GM23338 (cell line): Measurements from ENCODE around the gene OR10D3. TPM values are rescaled to one million over a fixed set of nuclear protein-coding genes. Genes with fewer than 3 reads are reported as not detected.

ENCODE experiments used
- ATAC-seq: fragments of 200-7000 bp; cut with Tn5 transposase; 3 replicates; pipeline ENCODE4 v1.9.1; 2020
- DNase-seq: peaks from one replicate; pipeline ENCODE4 v3.0.0-alpha.2; 2015; ENCODE audit warnings: low spot score
- H2AFZ ChIP-seq: fragments of 200-600 bp; sonication (generic); 2 replicates; pipeline ENCODE4 v1.8.0; 2016; ENCODE audit warnings: antibody characterized with exemption, mild to moderate bottlenecking, moderate library complexity
- H3F3A ChIP-seq: fragments of 200-600 bp; sonication (generic); replicated peaks from 2 replicates; pipeline ENCODE4 v1.8.0; 2017; ENCODE audit warnings: antibody characterized with exemption, mixed run types, low read depth
- H3K27ac ChIP-seq: fragments of 200-600 bp; sonication (generic); 2 replicates; pipeline ENCODE4 v1.6.1; 2016; ENCODE audit warnings: low read depth
- H3K27me3 ChIP-seq: fragments of 200-600 bp; sonication (generic); 2 replicates; pipeline ENCODE4 v1.8.0; 2016; ENCODE audit warnings: mild to moderate bottlenecking, mixed run types, moderate library complexity; ENCODE audit not compliant: insufficient read depth
- H3K36me3 ChIP-seq: fragments of 200-600 bp; sonication (generic); 2 replicates; pipeline ENCODE4 v1.8.0; 2016; ENCODE audit warnings: mild to moderate bottlenecking; ENCODE audit not compliant: insufficient read depth
- H3K4me1 ChIP-seq: fragments of 200-600 bp; sonication (generic); 2 replicates; pipeline ENCODE4 v1.8.0; 2016; ENCODE audit warnings: mild to moderate bottlenecking, moderate library complexity; ENCODE audit not compliant: insufficient read depth
- H3K4me2 ChIP-seq: fragments of 200-600 bp; sonication (generic); 2 replicates; pipeline ENCODE4 v1.7.1; 2017; ENCODE audit warnings: mixed run types
- H3K4me3 ChIP-seq: fragments of 200-600 bp; sonication (generic); 2 replicates; pipeline ENCODE4 v1.6.1; 2016; ENCODE audit warnings: mixed run types
- H3K79me2 ChIP-seq: fragments of 200-600 bp; sonication (generic); replicated peaks from 2 replicates; pipeline ENCODE4 v1.8.0; 2017; ENCODE audit warnings: mild to moderate bottlenecking; ENCODE audit not compliant: insufficient read depth
- H3K9me2 ChIP-seq: fragments of 200-600 bp; sonication (generic); 2 replicates; pipeline ENCODE4 v1.8.0; 2017; ENCODE audit not compliant: insufficient read depth
- H4K20me1 ChIP-seq: fragments of 200-600 bp; sonication (generic); replicated peaks from 2 replicates; pipeline ENCODE4 v1.8.0; 2017; ENCODE audit warnings: mild to moderate bottlenecking; ENCODE audit not compliant: insufficient read depth
- H3K27ac Mint-ChIP-seq: 2 replicates; pipeline ENCODE4 v1.8.0; 2020; ENCODE audit warnings: inconsistent platforms, mild to moderate bottlenecking, moderate library complexity, mixed read lengths
- H3K27me3 Mint-ChIP-seq: 3 replicates; pipeline ENCODE4 v1.8.0; 2022; ENCODE audit warnings: low read depth, mild to moderate bottlenecking, moderate library complexity, mixed read lengths, inconsistent platforms; ENCODE audit not compliant: insufficient read depth, poor library complexity
- H3K36me3 Mint-ChIP-seq: 3 replicates; pipeline ENCODE4 v1.8.0; 2021; ENCODE audit warnings: low read depth, mild to moderate bottlenecking, inconsistent platforms, moderate library complexity, mixed read lengths
- H3K4me1 Mint-ChIP-seq: 3 replicates; pipeline ENCODE4 v1.8.0; 2020; ENCODE audit warnings: mild to moderate bottlenecking, inconsistent platforms, mixed read lengths
- H3K4me3 Mint-ChIP-seq: 3 replicates; pipeline ENCODE4 v1.8.0; 2021; ENCODE audit warnings: moderate library complexity, mild to moderate bottlenecking, inconsistent platforms, mixed read lengths
- H3K9me3 Mint-ChIP-seq: 3 replicates; pipeline ENCODE4 v1.8.0; 2020; ENCODE audit warnings: moderate library complexity, mild to moderate bottlenecking, inconsistent platforms, mixed read lengths
- CREB1 ChIP-seq: fragments of 250-450 bp; sonication (Bioruptor Pico); IDR thresholded peaks from 2 replicates; pipeline ENCODE4 v1.5.0; 2020; ENCODE audit warnings: low read depth, mild to moderate bottlenecking, moderate library complexity
- ETS1 ChIP-seq: IDR thresholded peaks from 2 replicates; pipeline ENCODE4 v1.6.1; 2016; ENCODE audit warnings: antibody characterized with exemption
- EZH2 ChIP-seq: fragments of 200-600 bp; sonication (generic); IDR thresholded peaks from one replicate; pipeline ENCODE4 v1.8.0; 2017; ENCODE audit warnings: antibody characterized with exemption, mild to moderate bottlenecking, low read depth; ENCODE audit not compliant: unreplicated experiment
- EZH2phosphoT487 ChIP-seq: fragments of 200-600 bp; sonication (generic); IDR thresholded peaks from one replicate; pipeline ENCODE4 v1.8.1; 2018; ENCODE audit warnings: antibody characterized with exemption; ENCODE audit not compliant: unreplicated experiment
- JUNB ChIP-seq: IDR thresholded peaks from one replicate; pipeline ENCODE4 v1.6.1; 2016; ENCODE audit warnings: antibody characterized with exemption; ENCODE audit not compliant: unreplicated experiment
- NANOG ChIP-seq: IDR thresholded peaks from 2 replicates; pipeline ENCODE4 v1.6.1; 2016; ENCODE audit warnings: antibody characterized with exemption, borderline replicate concordance
- POLR2AphosphoS5 ChIP-seq: IDR thresholded peaks from 2 replicates; pipeline ENCODE4 v1.6.1; 2016; ENCODE audit warnings: antibody characterized with exemption, low read depth
- REST ChIP-seq: IDR thresholded peaks from one replicate; pipeline ENCODE4 v1.6.1; 2018; ENCODE audit warnings: antibody characterized with exemption; ENCODE audit not compliant: unreplicated experiment
- STAT1 ChIP-seq: IDR thresholded peaks from one replicate; pipeline ENCODE4 v1.6.1; 2016; ENCODE audit warnings: antibody characterized with exemption; ENCODE audit not compliant: unreplicated experiment
- ZNF114 ChIP-seq: fragments of 250-450 bp; sonication (Bioruptor Pico); IDR thresholded peaks from 2 replicates; pipeline ENCODE4 v1.5.0; 2020; ENCODE audit warnings: mild to moderate bottlenecking, moderate library complexity
- ZNF331 ChIP-seq: fragments of 250-450 bp; sonication (Bioruptor Pico); IDR thresholded peaks from 2 replicates; pipeline ENCODE4 v1.5.0; 2020; ENCODE audit warnings: low read depth, mild to moderate bottlenecking, moderate library complexity
- long read RNA-seq: library from polyadenylated mRNA; unstranded; transcript quantifications from one replicate; pipeline ENCODE4 v2.0.0, GENCODE V29; 2020; ENCODE audit not compliant: unreplicated experiment
- polyA plus RNA-seq: library from polyadenylated mRNA; unstranded; fragments of >200 nt; fragmentation: Nextera tagmentation; extraction: Ambion mirVana; gene quantifications from 2 replicates; pipeline ENCODE4 v1.2.1, GENCODE V29; 2016
- total RNA-seq: library from RNA; depleted of rRNA; stranded (reverse); fragments of >200 nt; shearing (Covaris generic); gene quantifications from 2 replicates; pipeline ENCODE4 v1.2.3, GENCODE V29; 2014; rRNA removed
- TF ChIP-seq, protein P1 (sequence below): fragments of 250-450 bp; sonication (Bioruptor Pico); IDR thresholded peaks from 2 replicates; pipeline ENCODE4 v1.5.0; 2020; ENCODE audit warnings: mild to moderate bottlenecking, moderate library complexity
- TF ChIP-seq, protein P2 (sequence below), 2 experiments: fragments of 200-600 bp in 1 of 2; sonication (generic) in 1 of 2; conservative IDR thresholded peaks; 2 replicates each; pipeline versions ENCODE4 v1.5.1 to v1.6.1; 2016 to 2017; ENCODE audit warnings: antibody characterized with exemption in 2 of 2, low read depth in 2 of 2, mild to moderate bottlenecking in 2 of 2, moderate library complexity in 1 of 2

Gene OR10D3, protein sequence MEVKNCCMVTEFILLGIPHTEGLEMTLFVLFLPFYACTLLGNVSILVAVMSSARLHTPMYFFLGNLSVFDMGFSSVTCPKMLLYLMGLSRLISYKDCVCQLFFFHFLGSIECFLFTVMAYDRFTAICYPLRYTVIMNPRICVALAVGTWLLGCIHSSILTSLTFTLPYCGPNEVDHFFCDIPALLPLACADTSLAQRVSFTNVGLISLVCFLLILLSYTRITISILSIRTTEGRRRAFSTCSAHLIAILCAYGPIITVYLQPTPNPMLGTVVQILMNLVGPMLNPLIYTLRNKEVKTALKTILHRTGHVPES
- total RNA-seq (not detected in 2 replicates), polyA plus RNA-seq (not detected in 2 replicates)
- long read RNA-seq: 0 reads

- TF ChIP-seq, protein P1, sequence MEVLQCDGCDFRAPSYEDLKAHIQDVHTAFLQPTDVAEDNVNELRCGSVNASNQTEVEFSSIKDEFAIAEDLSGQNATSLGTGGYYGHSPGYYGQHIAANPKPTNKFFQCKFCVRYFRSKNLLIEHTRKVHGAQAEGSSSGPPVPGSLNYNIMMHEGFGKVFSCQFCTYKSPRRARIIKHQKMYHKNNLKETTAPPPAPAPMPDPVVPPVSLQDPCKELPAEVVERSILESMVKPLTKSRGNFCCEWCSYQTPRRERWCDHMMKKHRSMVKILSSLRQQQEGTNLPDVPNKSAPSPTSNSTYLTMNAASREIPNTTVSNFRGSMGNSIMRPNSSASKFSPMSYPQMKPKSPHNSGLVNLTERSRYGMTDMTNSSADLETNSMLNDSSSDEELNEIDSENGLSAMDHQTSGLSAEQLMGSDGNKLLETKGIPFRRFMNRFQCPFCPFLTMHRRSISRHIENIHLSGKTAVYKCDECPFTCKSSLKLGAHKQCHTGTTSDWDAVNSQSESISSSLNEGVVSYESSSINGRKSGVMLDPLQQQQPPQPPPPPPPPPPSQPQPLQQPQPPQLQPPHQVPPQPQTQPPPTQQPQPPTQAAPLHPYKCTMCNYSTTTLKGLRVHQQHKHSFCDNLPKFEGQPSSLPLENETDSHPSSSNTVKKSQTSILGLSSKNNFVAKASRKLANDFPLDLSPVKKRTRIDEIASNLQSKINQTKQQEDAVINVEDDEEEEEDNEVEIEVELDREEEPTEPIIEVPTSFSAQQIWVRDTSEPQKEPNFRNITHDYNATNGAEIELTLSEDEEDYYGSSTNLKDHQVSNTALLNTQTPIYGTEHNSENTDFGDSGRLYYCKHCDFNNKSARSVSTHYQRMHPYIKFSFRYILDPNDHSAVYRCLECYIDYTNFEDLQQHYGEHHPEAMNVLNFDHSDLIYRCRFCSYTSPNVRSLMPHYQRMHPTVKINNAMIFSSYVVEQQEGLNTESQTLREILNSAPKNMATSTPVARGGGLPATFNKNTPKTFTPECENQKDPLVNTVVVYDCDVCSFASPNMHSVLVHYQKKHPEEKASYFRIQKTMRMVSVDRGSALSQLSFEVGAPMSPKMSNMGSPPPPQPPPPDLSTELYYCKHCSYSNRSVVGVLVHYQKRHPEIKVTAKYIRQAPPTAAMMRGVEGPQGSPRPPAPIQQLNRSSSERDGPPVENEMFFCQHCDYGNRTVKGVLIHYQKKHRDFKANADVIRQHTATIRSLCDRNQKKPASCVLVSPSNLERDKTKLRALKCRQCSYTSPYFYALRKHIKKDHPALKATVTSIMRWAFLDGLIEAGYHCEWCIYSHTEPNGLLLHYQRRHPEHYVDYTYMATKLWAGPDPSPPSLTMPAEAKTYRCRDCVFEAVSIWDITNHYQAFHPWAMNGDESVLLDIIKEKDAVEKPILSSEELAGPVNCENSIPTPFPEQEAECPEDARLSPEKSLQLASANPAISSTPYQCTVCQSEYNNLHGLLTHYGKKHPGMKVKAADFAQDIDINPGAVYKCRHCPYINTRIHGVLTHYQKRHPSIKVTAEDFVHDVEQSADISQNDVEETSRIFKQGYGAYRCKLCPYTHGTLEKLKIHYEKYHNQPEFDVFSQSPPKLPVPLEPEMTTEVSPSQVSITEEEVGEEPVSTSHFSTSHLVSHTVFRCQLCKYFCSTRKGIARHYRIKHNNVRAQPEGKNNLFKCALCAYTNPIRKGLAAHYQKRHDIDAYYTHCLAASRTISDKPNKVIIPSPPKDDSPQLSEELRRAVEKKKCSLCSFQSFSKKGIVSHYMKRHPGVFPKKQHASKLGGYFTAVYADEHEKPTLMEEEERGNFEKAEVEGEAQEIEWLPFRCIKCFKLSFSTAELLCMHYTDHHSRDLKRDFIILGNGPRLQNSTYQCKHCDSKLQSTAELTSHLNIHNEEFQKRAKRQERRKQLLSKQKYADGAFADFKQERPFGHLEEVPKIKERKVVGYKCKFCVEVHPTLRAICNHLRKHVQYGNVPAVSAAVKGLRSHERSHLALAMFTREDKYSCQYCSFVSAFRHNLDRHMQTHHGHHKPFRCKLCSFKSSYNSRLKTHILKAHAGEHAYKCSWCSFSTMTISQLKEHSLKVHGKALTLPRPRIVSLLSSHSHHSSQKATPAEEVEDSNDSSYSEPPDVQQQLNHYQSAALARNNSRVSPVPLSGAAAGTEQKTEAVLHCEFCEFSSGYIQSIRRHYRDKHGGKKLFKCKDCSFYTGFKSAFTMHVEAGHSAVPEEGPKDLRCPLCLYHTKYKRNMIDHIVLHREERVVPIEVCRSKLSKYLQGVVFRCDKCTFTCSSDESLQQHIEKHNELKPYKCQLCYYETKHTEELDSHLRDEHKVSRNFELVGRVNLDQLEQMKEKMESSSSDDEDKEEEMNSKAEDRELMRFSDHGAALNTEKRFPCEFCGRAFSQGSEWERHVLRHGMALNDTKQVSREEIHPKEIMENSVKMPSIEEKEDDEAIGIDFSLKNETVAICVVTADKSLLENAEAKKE (CRISPR knock-in tag): no peak
- TF ChIP-seq ZNF114 (CRISPR knock-in tag) (no peak), ETS1 (no peak), JUNB (no peak), STAT1 (no peak), CREB1 (CRISPR knock-in tag) (no peak), POLR2AphosphoS5 (no peak), NANOG (no peak), ZNF331 (CRISPR knock-in tag) (no peak), REST (no peak), EZH2 (no peak), EZH2phosphoT487 (no peak)
- TF ChIP-seq, protein P2, sequence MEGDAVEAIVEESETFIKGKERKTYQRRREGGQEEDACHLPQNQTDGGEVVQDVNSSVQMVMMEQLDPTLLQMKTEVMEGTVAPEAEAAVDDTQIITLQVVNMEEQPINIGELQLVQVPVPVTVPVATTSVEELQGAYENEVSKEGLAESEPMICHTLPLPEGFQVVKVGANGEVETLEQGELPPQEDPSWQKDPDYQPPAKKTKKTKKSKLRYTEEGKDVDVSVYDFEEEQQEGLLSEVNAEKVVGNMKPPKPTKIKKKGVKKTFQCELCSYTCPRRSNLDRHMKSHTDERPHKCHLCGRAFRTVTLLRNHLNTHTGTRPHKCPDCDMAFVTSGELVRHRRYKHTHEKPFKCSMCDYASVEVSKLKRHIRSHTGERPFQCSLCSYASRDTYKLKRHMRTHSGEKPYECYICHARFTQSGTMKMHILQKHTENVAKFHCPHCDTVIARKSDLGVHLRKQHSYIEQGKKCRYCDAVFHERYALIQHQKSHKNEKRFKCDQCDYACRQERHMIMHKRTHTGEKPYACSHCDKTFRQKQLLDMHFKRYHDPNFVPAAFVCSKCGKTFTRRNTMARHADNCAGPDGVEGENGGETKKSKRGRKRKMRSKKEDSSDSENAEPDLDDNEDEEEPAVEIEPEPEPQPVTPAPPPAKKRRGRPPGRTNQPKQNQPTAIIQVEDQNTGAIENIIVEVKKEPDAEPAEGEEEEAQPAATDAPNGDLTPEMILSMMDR (conservative IDR thresholded peaks at IDR 0.05; ENCODE audit: low read depth in 2 of 2): no peak
- Histone ChIP-seq H3K9me2 (no peaks in the 10 kb centered on the region), H3K79me2 (no peaks in the 10 kb centered on the region), H3K27me3 (peaks cover 11% of the 10 kb centered on the region; the same call in 1 of the 2 replicates), H3K36me3 (no peaks in the 10 kb centered on the region), H4K20me1 (no peaks in the 10 kb centered on the region), H2AFZ (no peak within 1 kb of the TSS), H3K4me1 (no peaks in the 10 kb centered on the region), H3F3A (no peaks in the 10 kb centered on the region), H3K4me3 (no peak within 1 kb of the TSS), H3K4me2 (no peak within 1 kb of the TSS), H3K27ac (no peak within 1 kb of the TSS)
- H3K27ac Mint-ChIP-seq: no peak within 1 kb of the TSS
- H3K9me3 Mint-ChIP-seq: peaks cover 3% of the 10 kb centered on the region; the same call in 1 of the 3 replicates
- DNase-seq (no peak), ATAC-seq (no peak)
- H3K4me1 Mint-ChIP-seq: no peaks in the 10 kb centered on the region
- no peak within 1 kb of the TSS for H3K4me3 Mint-ChIP-seq
- peaks cover 9% of the 10 kb centered on the region for H3K27me3 Mint-ChIP-seq
- no peaks in the 10 kb centered on the region for H3K36me3 Mint-ChIP-seq
Observed at GRCh38 chr11:124183068-124183467, at the start of gene OR10D3. Gene OR10D3 (plus strand): TSS chr11:124183345. CDS start chr11:124185270, 1,925 bp downstream.
